GM19238 (cell line): ENCODE measurements around the gene ZNF571.

Experiments used
- DNase-seq: peaks from one replicate; pipeline ENCODE4 v3.0.0; 2011; ENCODE audit warnings: low spot score; ENCODE audit not compliant: insufficient read length

The ZNF571 gene

DNA sequence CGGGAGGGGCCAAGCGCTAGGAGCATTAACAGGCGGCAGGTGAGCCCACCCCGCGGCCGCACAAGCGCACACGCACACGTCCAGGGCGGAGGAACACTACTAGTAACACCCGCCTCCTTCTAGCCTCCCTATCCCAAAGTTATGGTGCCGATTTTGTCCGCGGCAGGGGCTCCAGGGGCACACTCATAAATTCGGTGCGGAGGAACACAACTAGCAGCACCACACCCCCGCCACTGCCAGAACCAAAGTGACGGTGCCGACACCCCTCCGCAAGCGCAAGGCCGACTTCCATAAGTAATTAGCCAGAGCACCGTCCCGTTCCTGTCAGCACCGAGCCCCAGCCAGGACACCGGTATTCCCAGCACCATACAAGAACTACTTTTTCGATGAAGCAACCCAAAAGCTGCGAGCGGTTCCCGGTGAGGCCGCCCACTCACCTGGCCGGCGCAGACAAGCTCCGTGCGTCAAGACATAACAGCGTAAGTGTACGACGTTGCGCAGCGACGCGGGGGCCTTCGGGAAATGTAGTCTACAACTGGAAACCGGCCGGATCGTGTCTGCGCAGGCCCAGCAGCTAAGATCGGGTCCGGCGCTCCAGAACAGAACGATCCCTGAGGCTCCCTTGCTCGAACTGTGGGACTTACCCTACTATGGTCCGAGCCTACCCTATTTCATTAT is at the start of gene ZNF571, which contains the start of gene ZNF540:
ZNF571 (minus strand) TSS at position 489 of the 678 bp plus-strand sequence. CDS start 8,116 bp downstream, outside the sequence.
ZNF540 (plus strand) TSS at position 573 of the 678 bp plus-strand sequence. CDS start 3,572 bp downstream, outside the sequence.
- peak; percentile 70 for DNase-seq

DNA sequence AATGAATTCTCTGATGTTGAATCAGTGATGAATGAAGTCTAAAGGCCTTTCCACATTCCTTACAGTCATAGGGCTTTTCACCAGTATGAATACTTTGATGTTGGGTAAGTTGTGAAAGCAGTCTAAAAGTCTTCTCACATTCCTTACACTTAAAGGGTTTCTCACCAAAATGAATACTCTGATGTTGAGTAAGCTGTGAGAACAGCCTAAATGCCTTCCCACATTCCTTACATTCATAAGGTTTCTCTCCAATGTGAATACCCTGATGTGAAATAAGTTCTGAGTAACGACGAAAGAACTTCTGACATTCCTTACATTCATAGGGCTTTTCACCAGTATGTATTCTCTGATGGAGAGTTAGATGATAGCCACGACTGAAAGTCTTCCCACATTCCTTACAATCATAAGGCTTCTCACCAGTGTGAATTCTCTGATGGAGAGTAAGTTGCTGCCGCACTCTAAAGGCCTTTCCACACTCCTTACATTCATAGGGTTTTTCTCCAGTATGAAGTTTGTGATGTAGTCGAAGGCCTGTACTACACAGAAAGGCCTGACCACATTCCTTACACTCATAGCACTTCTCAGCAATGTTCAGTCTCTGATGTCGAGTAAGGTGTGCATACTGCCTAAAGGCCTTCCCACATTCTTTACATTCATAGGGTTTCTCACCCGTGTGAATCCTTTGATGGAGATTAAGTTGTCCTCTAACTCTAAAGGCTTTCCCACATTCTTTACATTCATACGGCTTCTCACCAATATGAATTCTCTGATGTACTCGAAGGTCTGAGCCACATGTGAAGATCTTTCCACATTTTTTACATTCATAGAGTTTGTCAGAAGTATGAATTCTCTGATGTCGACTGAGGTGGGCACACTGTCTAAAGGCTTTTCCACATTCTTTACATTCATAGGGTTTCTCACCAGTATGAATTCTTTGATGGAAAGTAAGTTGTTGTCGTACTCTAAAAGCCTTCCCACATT is 40.8 kb upstream of the ZNF571 start:
- no peak for DNase-seq

DNA sequence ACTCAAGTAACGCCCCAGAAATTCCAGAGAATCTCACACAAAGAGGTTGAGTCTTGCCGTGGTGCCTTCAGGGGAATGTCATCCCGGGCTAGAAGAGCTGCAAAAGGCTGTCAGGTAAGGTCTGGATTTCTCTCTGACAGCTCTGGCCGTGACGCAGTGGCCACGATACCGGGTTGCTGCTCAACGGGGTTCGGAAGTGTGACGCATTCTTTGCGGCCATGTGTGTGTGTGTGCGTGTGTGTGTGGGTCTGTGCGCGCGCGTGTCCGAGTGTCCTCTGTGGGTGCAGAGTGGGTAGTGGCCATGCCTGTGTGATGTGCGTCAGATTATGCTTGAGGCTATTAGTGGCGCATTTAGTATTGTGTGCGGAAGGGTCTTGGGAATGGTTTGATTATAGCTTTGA is 390 bp upstream of the ZNF571 start:
- DNase-seq, result peak; percentile 6

DNA sequence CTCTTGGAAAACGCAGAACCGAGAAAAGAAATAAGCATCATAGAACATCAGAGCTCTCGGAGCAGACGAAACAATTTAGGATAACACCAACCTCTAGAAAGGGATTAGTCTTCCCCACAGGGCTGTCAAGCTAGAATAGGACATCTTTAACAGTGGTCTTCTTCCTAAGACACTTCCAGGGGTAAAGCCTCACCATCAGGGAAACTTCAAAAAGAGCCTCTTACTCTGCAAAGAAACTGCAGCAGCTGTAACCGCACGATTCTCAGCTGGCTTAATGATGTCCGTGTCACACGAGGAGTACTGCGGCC is 642 bp downstream of the ZNF571 start:
- no peak for DNase-seq

DNA sequence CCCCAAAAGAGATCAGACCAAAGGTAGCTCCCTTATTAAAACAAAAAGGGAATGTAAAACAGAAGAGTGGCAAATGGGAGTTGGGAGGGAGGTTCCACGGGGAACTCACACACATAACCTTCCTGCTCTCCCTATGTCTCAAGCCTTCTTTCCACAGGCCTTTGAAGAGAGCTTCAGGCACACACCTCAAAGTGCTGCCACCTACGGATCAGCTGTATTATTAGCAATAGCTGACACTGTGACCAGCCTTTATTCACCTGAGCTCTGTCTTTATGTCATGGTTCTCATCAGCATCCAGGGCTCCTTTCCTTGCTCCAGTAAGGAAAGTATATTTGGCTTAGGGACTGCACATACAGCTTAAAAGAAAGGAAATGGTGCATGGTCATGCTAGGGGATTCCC is 11.3 kb downstream of the ZNF571 start:
- DNase-seq, result no peak

DNA sequence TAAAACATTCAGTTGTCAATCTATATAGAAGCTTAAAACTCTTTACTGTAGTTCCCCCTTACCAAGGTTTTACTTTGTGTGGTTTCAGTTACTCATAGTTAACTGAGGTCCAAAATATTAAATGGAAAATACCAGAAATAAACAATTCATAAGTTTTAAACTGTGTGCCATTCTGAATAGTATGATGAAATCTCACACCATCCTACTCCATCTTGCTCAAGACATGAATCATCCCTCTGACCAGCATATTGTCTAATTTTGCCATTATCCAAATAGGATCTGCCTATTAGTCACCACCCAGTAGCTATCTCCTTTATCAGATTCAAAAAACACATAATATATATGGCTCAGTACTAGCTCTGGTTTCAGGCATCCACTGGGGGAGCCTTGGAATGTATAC is 22.4 kb downstream of the ZNF571 start:
- no peak for DNase-seq

DNA sequence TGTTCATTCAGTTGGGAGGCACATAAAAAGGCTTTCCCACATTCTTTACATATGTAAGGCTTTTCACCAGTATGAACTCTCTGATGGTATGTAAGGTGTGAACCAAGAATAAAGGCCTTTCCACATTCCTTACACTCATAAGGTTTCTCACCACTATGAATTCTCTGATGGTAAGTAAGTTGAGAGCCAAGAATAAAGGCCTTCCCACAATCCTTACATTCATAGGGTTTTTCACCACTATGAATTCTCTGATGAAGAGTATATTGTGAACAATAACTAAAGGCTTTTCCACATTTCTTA is 29.3 kb downstream of the ZNF571 start:
- DNase-seq, result no peak

DNA sequence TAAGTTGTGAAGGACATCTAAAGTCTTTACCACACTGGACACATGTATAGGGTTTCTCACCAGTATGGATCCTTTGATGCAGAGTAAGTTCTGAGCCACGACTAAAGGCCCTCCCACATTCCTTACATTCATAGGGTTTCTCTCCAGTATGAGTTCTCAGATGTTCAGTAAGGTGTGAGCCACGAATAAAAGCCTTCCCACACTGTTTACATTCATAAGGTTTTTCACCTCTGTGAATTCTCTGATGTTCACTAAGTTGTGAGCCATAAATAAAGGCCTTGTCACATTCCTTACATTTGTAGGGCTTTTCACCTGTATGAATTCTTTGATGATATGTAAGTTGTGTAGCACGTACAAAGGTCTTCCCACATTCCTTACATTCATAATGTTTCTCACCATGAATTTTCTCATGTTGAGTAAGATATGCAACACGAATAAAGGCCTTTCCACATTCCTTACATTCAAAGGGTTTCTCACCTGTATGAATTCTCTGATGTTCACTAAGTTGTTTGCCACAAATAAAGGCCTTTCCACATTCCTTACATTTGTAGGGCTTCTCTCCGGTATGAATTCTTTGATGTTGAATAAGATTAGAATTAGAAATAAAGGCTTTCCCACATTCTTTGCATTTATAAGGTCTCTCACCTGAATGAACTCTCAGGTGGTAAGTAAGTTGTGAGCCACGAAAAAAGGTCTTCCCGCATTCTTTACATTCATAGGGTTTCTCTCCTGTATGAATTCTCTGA is 29.8 kb downstream of the ZNF571 start:
- DNase-seq, result no peak

DNA sequence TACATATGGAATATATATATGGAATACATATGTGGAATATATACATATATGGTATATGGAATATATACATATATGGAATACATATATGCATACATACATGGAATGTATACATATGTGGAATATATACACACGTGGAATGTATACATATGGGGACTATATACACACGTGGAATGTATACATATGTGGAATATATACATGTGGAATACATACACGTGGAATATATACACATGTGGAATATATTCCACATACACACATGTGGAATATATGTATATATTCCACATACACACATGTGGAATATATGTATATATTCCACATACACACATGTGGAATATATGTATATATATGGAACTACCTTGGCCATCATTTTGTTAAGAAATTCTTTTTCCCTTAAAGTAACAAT is 31.1 kb downstream of the ZNF571 start:
- DNase-seq, result no peak

DNA sequence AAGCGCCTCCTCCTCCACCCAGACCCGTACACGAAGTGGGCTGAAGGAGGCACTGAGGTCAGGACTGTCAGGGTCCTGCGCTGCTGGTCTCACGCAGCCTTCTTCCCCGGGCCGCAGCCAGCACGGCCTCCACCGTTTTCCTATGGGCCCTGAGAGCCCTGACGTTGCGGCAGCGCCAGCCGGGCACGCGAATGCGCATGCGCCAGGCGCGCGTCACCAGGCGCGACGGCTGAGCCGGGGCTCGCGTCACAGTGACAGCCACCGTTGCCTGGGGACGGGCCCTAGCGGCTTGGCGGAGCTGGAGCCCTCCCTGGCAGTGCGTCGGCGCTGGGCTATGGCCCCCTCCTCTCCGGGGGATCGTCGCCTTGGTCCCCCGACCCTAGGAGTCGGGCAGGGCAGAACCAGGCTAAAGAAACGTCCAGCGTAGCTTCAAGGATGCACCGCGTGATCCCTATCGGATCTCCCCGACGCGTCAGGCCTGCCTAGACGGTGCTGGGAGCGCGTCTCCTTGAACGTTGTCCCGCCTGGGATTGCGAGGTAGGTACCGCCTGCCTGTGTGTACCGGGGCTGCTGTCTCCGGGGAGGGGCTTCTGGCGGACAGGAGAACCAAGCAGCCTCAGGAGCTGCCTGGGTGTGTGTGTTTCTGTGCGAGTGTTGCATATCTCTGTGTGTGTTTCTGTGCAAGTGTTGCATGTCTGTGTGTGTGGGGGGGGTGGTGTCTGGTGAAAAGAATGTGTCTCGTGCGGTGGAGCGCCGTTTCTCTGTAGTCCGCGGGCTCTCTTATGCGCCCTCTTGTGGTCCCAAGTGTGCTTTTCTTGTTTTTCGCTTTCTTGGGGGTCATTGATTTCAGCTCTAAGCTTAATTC is 43.2 kb downstream of the ZNF571 start:
- peak; percentile 63 for DNase-seq

DNA sequence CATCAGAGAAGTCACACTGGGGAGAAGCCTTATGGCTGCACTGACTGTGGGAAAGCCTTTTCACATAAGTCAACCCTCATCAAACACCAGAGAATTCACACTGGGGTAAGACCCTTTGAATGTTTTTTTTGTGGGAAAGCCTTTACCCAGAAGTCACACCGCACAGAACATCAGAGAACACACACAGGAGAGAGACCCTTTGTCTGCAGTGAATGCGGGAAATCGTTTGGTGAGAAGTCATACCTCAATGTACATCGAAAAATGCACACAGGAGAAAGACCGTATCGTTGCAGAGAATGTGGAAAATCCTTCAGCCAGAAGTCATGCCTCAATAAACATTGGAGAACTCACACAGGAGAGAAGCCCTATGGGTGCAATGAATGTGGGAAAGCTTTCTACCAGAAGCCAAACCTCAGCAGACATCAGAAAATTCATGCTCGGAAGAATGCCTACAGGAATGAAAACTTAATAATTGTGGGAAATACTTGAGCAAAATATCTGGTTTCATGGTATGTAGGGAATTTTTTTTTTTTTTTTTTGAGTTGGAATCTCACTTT is 57.1 kb downstream of the ZNF571 start:
- no peak for DNase-seq

DNA sequence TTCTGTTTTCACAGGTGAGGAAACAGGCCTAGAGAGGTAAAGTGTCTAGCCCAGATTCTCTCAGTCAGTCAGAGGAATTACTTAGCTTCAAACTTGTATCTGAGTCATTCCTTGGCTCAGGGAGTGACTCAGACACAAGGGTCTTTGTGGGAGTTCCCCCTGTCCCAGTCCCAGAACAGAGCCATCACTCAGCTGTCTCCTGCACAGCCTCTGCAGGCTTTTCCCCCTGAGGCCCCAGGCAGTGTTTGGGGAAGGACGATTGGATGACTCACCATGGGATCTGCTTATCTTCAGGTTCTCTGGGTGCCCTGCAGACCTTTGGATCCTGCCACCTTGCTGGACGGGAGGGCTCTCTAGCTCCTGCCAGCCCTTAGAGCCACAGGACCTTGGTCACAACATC is 74.7 kb downstream of the ZNF571 start:
- DNase-seq, result no peak
